NCI-H510A treated with DMSO at 0.1 percent for 48 hours (cell line): ENCODE measurements around the gene CASQ2.
"Not testable (repeated sequence)": the region's sequence is repeated elsewhere in the genome, so short reads cannot be mapped to it uniquely, and the experiment has no call there.

Experiments used
- DNase-seq: peaks from one replicate; lab custom pipeline; 2025; lab: John Stamatoyannopoulos, UW

Gene CASQ2

GRCh38 chr1:115780655-115781054, 12.1 kb upstream of the CASQ2 start:
- not testable (repeated sequence) for DNase-seq

DNA sequence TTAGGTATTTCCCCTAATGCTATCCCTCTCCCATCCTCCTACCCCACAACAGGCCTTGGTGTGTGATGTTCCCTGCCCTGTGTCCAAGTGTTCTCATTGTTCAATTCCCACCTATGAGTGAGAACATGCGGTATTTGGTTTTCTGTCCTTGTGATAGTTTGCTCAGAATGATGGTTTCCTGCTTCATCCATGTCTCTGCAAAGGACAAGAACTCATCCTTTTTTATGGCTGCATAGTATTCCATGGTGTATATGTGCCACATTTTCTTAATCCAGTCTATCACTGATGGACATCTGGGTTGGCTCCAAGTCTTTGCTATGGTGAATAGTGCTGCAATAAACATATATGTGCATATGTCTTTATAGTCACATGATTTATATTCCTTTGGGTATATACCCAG, 10.6 kb upstream of the CASQ2 start:
- not testable (repeated sequence) for DNase-seq

DNA sequence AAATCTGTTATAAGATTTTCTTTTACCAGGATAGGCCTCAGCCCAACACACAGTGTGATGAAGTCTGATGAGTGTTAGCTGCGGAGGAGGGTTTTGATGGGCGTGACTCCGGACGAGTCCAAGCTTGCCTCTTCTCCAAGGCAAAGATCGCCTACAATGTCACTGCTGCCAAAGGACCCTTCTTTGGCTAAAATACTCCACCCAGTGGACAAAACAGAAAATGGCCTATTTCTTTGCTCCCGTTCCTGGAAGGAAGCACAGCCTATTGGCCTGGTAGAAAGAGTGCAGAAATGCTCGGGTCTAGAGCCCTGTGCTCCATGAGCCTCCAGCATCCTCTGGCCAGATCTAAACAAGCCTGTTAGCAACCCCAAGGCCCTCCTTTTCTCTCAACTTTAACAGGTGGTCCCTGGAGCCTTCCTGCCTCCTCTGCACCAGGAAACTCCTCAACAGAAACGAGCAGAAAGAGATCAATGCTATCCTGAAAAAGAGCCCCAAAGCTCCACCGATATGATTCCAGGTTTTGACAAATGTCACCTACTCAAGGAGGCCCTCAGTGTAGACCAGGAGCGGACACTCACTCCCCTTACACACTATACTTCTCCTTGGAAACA, 3.4 kb upstream of the CASQ2 start:
- DNase-seq, result peak; percentile 94

DNA sequence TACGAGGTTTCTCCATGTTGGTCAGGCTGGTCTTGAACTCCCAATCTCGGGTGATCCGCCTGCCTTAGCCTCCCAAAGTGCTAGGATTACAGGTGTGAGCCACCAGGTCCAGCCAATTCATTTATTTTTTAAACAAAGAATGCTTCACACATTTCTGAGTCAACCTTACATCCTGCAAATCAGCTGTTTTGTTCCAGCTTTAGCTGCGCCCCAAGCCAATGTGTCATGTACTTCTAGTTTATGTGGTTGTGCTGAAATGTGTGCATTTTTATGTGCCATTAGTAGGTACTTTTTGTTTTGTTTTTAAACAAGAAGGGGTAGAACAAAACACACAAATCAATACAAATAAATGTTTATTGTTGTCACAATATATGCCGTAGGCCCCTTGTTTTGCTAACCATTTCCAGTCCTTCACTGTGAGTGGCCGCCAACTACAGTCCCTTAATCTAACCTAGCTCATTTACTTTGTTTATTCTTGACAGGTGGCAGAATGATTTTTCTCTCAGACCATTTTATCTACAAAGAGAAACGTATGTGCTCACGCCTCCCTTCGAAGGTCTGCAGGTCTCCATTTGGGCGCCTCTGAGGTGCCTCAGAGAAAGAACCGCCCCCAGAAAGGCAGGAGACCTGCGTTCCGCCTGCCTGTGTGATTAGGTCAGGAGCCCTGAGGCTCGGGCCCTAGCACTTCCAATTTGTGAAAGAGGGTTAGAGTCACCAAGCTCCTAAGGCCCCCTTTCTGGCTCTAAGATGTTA, 2.8 kb upstream of the CASQ2 start:
- DNase-seq, result peak; percentile 70

- no peak for DNase-seq
These were observed 1.1 kb downstream of the CASQ2 start for GRCh38 chr1:115767403-115767802.

DNA sequence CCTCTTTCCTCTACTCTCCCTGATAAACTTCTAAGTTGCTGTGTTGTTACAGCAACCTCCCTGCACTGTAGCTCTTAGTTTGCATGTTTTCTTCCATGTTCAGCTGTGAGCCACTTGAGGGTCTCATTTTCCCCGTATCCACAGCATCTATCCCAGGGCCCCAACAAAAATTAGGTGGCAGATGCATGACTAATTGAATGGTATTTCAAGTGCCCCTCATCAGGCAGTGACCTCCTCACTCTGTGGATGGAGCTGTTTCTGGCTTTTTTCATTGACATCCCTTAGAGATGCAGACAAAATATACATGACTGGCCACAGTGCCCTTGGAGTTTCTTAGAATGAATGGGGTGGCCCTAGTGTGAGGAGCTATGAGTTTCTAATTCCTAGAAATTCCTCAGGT, 3.4 kb downstream of the CASQ2 start:
- DNase-seq, result no peak

DNA sequence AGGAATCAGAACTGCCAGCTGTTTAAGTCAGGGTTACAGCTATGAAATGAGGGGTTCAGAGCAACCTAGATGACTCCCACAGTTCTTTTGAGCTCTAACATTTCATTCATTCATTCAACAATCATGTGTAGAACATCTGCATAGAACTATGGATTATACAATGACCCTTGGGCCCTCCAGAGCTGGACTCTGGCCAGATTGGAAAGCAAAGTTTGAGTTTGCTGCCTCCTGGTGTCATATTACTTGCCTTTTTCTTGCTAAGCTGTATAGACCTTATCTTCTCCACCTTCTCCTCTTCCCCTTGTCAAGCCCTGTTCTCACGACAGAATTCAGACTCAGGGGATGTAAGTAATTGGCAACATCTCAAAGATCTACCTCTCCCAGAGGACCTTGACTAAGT, 4.0 kb downstream of the CASQ2 start:
- DNase-seq, result peak; percentile 39

- no peak for DNase-seq
These were observed 5.7 kb downstream of the CASQ2 start for GRCh38 chr1:115762779-115763178.

GRCh38 chr1:115761601-115762302, 6.8 kb downstream of the CASQ2 start:
- DNase-seq, result no peak

- DNase-seq, result no peak
These were observed 10.7 kb downstream of the CASQ2 start for GRCh38 chr1:115757856-115758255.

DNA sequence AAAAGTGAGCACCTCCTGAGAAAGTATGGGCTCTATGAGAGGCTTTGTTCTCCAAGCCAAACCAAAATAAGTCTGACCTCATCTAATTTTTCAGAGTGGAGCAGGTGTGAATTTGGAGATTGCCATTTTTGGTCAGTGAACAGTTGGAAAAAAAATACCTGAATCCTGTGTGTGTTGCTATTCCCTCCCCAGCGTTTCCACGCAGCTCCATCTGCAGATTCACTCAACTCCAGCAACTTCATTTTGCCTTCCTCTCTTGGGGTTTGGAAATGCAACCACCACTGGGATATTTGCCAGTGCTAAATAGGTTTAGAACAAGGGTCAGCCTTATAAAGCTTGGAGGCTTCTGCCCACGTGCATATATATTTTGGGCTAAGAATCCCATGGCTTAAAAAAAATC, 11.2 kb downstream of the CASQ2 start:
- no peak for DNase-seq

GRCh38 chr1:115755456-115756370, 12.8 kb downstream of the CASQ2 start:
- no peak for DNase-seq

DNA sequence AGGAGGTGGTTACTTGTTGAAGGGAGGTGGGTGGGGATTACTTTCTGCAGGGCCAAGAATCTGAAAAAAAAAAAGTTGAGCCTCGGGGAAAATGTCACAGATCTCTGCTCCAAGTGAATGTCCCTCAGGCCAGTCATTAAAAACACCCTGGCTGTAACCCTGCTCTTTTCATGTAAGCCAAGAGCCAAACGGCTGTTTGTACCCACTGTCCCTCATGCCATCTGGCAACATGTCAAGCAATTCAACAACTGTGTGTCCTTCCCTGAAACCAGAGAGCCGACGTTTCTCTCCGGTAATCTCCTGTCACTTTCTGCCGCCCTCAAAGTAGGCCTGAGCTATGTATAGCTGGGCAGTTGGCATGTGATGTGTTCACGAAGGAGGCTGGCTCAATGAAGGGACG, 14.7 kb downstream of the CASQ2 start:
- no peak for DNase-seq

DNA sequence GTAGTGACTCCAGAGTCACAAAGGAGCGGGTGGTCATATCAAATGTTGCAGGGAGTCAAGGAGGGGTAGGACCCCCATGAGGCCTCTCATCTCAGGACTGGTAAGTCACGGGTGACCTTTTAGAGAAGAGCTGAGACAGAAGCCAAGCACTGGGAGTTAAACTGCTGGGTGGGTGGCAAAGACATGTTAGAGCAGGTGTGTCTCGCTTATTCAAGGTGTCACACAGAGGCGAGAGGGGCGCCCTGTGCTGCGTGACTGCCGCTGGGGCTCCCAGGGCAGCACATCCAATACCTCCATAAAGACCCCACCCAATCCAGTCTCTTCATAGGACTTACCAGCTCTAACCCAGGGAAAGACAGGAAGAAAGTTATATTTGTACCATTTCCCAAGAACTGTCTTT, 15.2 kb downstream of the CASQ2 start:
- DNase-seq, result no peak

DNA sequence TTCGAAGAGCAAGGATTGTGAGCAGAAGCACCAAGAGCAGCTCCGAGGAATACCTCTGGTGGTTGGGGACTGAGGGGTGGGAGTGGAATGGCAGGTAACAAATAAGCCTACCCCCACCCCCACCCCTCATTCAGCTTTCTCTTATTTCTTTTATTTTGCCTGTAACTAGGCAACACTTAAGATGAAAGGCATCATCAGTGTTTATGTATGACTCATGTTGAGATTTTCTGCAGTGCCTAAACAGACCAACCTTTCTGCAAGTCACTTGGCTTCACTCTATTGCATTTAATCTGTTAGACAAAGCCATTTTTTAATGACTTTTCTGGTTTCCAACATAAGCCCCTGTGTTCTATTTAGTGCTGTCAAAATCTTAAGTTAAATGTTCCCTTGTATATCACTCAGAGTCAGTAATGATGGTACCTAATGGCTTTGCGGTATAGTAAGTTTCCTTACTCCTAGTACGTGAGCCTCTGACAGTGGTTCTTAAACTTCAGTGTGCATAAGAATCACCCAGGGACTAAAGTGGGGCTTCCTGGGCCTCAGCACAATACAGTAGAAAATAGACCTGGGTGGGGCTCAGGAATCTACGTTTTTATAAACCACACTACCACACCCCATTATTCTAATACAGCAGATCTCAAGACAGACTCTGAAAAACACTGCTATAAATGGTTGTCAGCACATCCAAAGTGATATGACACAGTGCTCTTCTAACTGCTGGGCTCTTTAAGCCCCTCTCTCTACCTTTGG, 19.9 kb downstream of the CASQ2 start:
- no peak for DNase-seq

DNA sequence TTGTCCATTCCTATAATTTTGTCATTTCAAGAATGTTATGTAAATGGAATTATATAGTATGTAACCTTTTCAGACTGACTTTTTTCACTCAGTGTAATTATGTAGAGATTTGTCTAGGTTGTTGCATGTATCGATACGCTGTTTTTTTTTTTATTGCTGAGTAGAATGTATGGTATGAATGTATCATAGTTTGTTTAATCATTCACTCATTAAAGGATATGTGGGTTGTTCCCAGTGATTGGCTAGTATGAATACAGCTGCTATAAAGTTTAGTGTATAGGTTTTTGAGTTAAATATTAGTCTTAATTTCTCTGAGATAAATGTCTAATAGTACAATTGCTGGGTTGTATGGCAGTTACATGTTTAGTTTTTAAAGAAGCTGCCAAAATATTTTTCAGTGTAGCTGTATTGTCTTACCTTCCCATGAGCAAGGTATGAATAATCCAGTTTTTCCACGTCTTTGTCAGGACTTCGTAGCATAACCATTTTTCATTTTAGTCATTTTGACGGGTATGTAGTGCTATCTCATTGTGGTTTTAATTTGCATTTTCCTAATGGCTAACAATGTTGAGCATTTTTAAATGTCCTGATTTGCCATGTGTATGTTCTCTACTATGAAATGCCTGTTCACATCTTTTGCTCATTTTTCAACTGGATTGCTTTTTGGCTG, 22.4 kb downstream of the CASQ2 start:
- DNase-seq, result no peak

- DNase-seq, result no peak
These were observed 23.8 kb downstream of the CASQ2 start for GRCh38 chr1:115744646-115745275.

GRCh38 chr1:115740811-115741210, 27.7 kb downstream of the CASQ2 start:
- DNase-seq, result no peak

GRCh38 chr1:115732316-115732715, 36.2 kb downstream of the CASQ2 start:
- no peak for DNase-seq

- DNase-seq, result no peak
These were observed 38.8 kb downstream of the CASQ2 start for GRCh38 chr1:115729756-115730155.
